H9 (cell line): ENCODE measurements around the gene NTSR2. TPM values are rescaled to one million over a fixed set of nuclear protein-coding genes. Genes with fewer than 3 reads are reported as not detected.

Source experiments
- DNase-seq: peaks from one replicate; pipeline ENCODE4 v3.0.0-alpha.2; 2017
- H2AFZ ChIP-seq: one replicate; pipeline ENCODE4 v1.6.1; 2013; ENCODE audit warnings: mild to moderate bottlenecking, low read length, control low read depth, moderate library complexity
- H2AK5ac ChIP-seq: 2 replicates; pipeline ENCODE4 v1.6.1; 2013; ENCODE audit warnings: low read length, control low read depth, mixed read lengths; ENCODE audit not compliant: insufficient read length
- H2BK120ac ChIP-seq: one replicate; pipeline ENCODE4 v1.6.1; 2013; ENCODE audit warnings: low read depth, mild to moderate bottlenecking, low read length, control low read depth, inconsistent platforms; ENCODE audit not compliant: poor library complexity, severe bottlenecking
- H2BK12ac ChIP-seq: 2 replicates; pipeline ENCODE4 v1.6.1; 2013; ENCODE audit warnings: low read length, control low read depth, mixed read lengths, low read depth; ENCODE audit not compliant: insufficient read length
- H2BK15ac ChIP-seq: 2 replicates; pipeline ENCODE4 v1.6.1; 2013; ENCODE audit warnings: low read depth, low read length, control low read depth
- H2BK20ac ChIP-seq: one replicate; pipeline ENCODE4 v1.6.1; 2013; ENCODE audit warnings: low read depth, mild to moderate bottlenecking, low read length, control low read depth, inconsistent platforms; ENCODE audit not compliant: poor library complexity, severe bottlenecking
- H2BK5ac ChIP-seq: 2 replicates; pipeline ENCODE4 v1.6.1; 2013; ENCODE audit warnings: low read length, control low read depth, mixed read lengths; ENCODE audit not compliant: insufficient read length
- H3K14ac ChIP-seq: 2 replicates; pipeline ENCODE4 v1.6.1; 2013; ENCODE audit warnings: low read length, control low read depth; ENCODE audit not compliant: insufficient read depth
- H3K18ac ChIP-seq: 2 replicates; pipeline ENCODE4 v1.6.1; 2013; ENCODE audit warnings: low read depth, mild to moderate bottlenecking, mixed read lengths, low read length, control low read depth; ENCODE audit not compliant: insufficient read length
- H3K23ac ChIP-seq: 2 replicates; pipeline ENCODE4 v1.6.1; 2013; ENCODE audit warnings: low read length, control low read depth, mixed read lengths, low read depth; ENCODE audit not compliant: insufficient read length
- H3K23me2 ChIP-seq: 2 replicates; pipeline ENCODE4 v1.6.1; 2013; ENCODE audit warnings: low read depth, mild to moderate bottlenecking, mixed read lengths, low read length, control low read depth; ENCODE audit not compliant: insufficient read length, poor library complexity, severe bottlenecking
- H3K27ac ChIP-seq: 2 replicates; pipeline ENCODE4 v1.5.1; 2013; ENCODE audit warnings: low read length, control low read depth, mixed read lengths, low read depth; ENCODE audit not compliant: insufficient read length
- H3K27me3 ChIP-seq: 2 replicates; pipeline ENCODE4 v1.6.1; 2013; ENCODE audit warnings: low read length, control low read depth, inconsistent platforms; ENCODE audit not compliant: insufficient read depth
- H3K4ac ChIP-seq: 2 replicates; pipeline ENCODE4 v1.6.1; 2013; ENCODE audit warnings: low read depth, mild to moderate bottlenecking, control low read depth, inconsistent platforms, low read length, moderate library complexity
- H3K4me1 ChIP-seq: 2 replicates; pipeline ENCODE4 v1.6.1; 2013; ENCODE audit warnings: low read length, control low read depth, inconsistent platforms; ENCODE audit not compliant: insufficient read depth
- H3K4me2 ChIP-seq: 2 replicates; pipeline ENCODE4 v1.6.1; 2013; ENCODE audit warnings: low read length, control low read depth, mixed read lengths; ENCODE audit not compliant: insufficient read length, insufficient read depth
- H3K56ac ChIP-seq: 2 replicates; pipeline ENCODE4 v1.6.1; 2013; ENCODE audit warnings: low read depth, mild to moderate bottlenecking, mixed read lengths, low read length, control low read depth; ENCODE audit not compliant: insufficient read length
- H3K79me1 ChIP-seq: 2 replicates; pipeline ENCODE4 v1.6.1; 2013; ENCODE audit warnings: low read depth, mild to moderate bottlenecking, moderate library complexity, low read length, control low read depth, inconsistent platforms; ENCODE audit not compliant: insufficient read depth, poor library complexity, severe bottlenecking
- H3K79me2 ChIP-seq: 2 replicates; pipeline ENCODE4 v1.6.1; 2013; ENCODE audit warnings: low read length, control low read depth, inconsistent platforms; ENCODE audit not compliant: insufficient read depth
- H3K9ac ChIP-seq: 2 replicates; pipeline ENCODE4 v1.6.1; 2013; ENCODE audit warnings: low read length, control low read depth, mixed read lengths; ENCODE audit not compliant: insufficient read length; ENCODE audit errors: extremely low read depth
- H3K9me3 ChIP-seq: one replicate; pipeline ENCODE4 v1.6.1; 2013; ENCODE audit warnings: low read depth, low read length, inconsistent platforms; ENCODE audit not compliant: control insufficient read depth
- H3T11ph ChIP-seq: one replicate; pipeline ENCODE4 v1.6.1; 2013; ENCODE audit warnings: mild to moderate bottlenecking, low read length, control low read depth, inconsistent platforms
- H4K20me1 ChIP-seq: one replicate; pipeline ENCODE4 v1.6.1; 2013; ENCODE audit not compliant: control insufficient read depth, insufficient read length, insufficient read depth
- H4K5ac ChIP-seq: 2 replicates; pipeline ENCODE4 v1.6.1; 2013; ENCODE audit warnings: low read depth, mild to moderate bottlenecking, mixed read lengths, low read length, control low read depth; ENCODE audit not compliant: insufficient read length
- H4K8ac ChIP-seq: replicated peaks from 2 replicates; pipeline ENCODE4 v1.6.1; 2013; ENCODE audit warnings: low read length, control low read depth, mixed read lengths, low read depth; ENCODE audit not compliant: insufficient read length
- H4K91ac ChIP-seq: 2 replicates; pipeline ENCODE4 v1.6.1; 2013; ENCODE audit warnings: low read depth, mild to moderate bottlenecking, moderate library complexity, mixed read lengths, low read length, control low read depth; ENCODE audit not compliant: insufficient read length
- H3K27ac Mint-ChIP-seq, 3 experiments: 2 replicates in 2 of 3; 3 replicates in 1 of 3; pipeline ENCODE4 v1.8.0; 2020 to 2021; ENCODE audit warnings: mixed read lengths in 3 of 3, mild to moderate bottlenecking in 1 of 3, moderate library complexity in 1 of 3
- H3K27me3 Mint-ChIP-seq: 2 replicates; pipeline ENCODE4 v1.8.0; 2021; ENCODE audit warnings: low read depth, mild to moderate bottlenecking, moderate library complexity, mixed read lengths
- H3K36me3 Mint-ChIP-seq, 3 experiments: 2 replicates in 2 of 3; 3 replicates in 1 of 3; pipeline ENCODE4 v1.8.0; 2020 to 2021; ENCODE audit warnings: low read depth in 3 of 3, mixed read lengths in 3 of 3; ENCODE audit not compliant: insufficient read depth in 1 of 3
- H3K4me1 Mint-ChIP-seq, 2 experiments: 2 replicates each; pipeline ENCODE4 v1.8.0; 2020; ENCODE audit warnings: mixed read lengths in 2 of 2
- H3K4me3 Mint-ChIP-seq, 2 experiments: 2 replicates in 1 of 2; 3 replicates in 1 of 2; pipeline ENCODE4 v1.8.0; 2020 to 2021; ENCODE audit warnings: mild to moderate bottlenecking in 2 of 2, mixed read lengths in 2 of 2, moderate library complexity in 1 of 2
- H3K9me3 Mint-ChIP-seq, 2 experiments: 2 replicates in 1 of 2; 3 replicates in 1 of 2; pipeline ENCODE4 v1.8.0; 2020; ENCODE audit warnings: mild to moderate bottlenecking in 2 of 2, mixed read lengths in 2 of 2, moderate library complexity in 1 of 2
- CTCF ChIP-seq: fragments of 200-600 bp; sonication (generic); conservative IDR thresholded peaks from 3 replicates; pipeline ENCODE4 v1.8.0; 2021; ENCODE audit warnings: antibody characterized with exemption, mild to moderate bottlenecking
- WGBS: extraction: QIAGEN DNeasy Blood & Tissue Kit; methylation state at CpG from one replicate; pipeline ENCODE4 v1.1.7; 2013; ENCODE audit warnings: missing lambda C conversion rate, low lambda C conversion rate, mixed read lengths; ENCODE audit not compliant: insufficient read length; ENCODE audit errors: extremely low coverage; 5-methylcytosine and 5-hydroxymethylcytosine counted together
- total RNA-seq: library from RNA; stranded (reverse); gene quantifications from 2 replicates; pipeline ENCODE4 v1.2.1, GENCODE V29; 2021

Gene NTSR2
- total RNA-seq, 1 experiment from 2014 or later, result not detected

- Mint-ChIP-seq H3K36me3 (peaks cover 0 to 5% (median 4%) of the 10 kb centered on the region in 3 experiments; a peak in 5 of 7 replicates), H3K27me3 (peaks cover 10% of the 10 kb centered on the region), H3K4me3 (no peak overlapping the region), H3K9me3 (peaks cover 5 to 8% of the 10 kb centered on the region in 2 experiments), H3K27ac (no peak overlapping the region), H3K4me1 (no peaks in the 10 kb centered on the region)
- H3K9me3 ChIP-seq, result no peaks in the 10 kb centered on the region
- no peak overlapping the region for H3K4me2 ChIP-seq
- WGBS, result no CpG with 5 or more reads among the region's 3 CpGs
- no peak overlapping the region for H2BK20ac ChIP-seq
- no peak overlapping the region for H2BK120ac ChIP-seq
- no peaks in the 10 kb centered on the region for H3K79me1 ChIP-seq
- H3K27ac ChIP-seq, result no peak overlapping the region
- H2AK5ac ChIP-seq, result no peak overlapping the region
- no peak overlapping the region for H2BK15ac ChIP-seq
- no peak overlapping the region for H3K9ac ChIP-seq
- no peaks in the 10 kb centered on the region for H3K79me2 ChIP-seq
- H3K23ac ChIP-seq, result no peak overlapping the region
- no peak for TF ChIP-seq CTCF
- no peak overlapping the region for H4K8ac ChIP-seq
- no peak overlapping the region for H2BK5ac ChIP-seq
- H2AFZ ChIP-seq, result no peak overlapping the region
- H4K5ac ChIP-seq, result no peak overlapping the region
- H3K14ac ChIP-seq, result no peak overlapping the region
- H2BK12ac ChIP-seq, result no peak overlapping the region
- no peak overlapping the region for H3K4ac ChIP-seq
- DNase-seq, result no peak
- H4K20me1 ChIP-seq, result no peaks in the 10 kb centered on the region
- H3K27me3 ChIP-seq, result no peaks in the 10 kb centered on the region
- no peaks in the 10 kb centered on the region for H3K4me1 ChIP-seq
- no peak overlapping the region for H4K91ac ChIP-seq
- H3K18ac ChIP-seq, result no peak overlapping the region
- H3T11ph ChIP-seq, result no peak overlapping the region
- H3K56ac ChIP-seq, result no peak overlapping the region
- no peaks in the 10 kb centered on the region for H3K23me2 ChIP-seq
Observed at GRCh38 chr2:11710210-11710609, 40.2 kb upstream of the NTSR2 start.
